ENCODE data around the gene SUN5.

GRCh38 chr20:32980131-32980941, 23.9 kb downstream of the SUN5 start:
- TF ChIP-seq CTCF (IDR thresholded peaks at IDR 0.05) (no peak), POLR2A (IDR thresholded peaks at IDR 0.05) (no peak)
